LNCAP (cell line): ENCODE data around the gene WNT7A.

Experiments
- TF ChIP-seq, protein P1 (sequence below): fragments of 450-650 bp; IDR thresholded peaks from 2 replicates; pipeline ENCODE4 v1.5.1; 2017; ENCODE audit warnings: mild to moderate bottlenecking

Gene WNT7A

GRCh38 chr3:13818919-13819318 is 61.0 kb downstream of the WNT7A start:
- TF ChIP-seq, protein P1, sequence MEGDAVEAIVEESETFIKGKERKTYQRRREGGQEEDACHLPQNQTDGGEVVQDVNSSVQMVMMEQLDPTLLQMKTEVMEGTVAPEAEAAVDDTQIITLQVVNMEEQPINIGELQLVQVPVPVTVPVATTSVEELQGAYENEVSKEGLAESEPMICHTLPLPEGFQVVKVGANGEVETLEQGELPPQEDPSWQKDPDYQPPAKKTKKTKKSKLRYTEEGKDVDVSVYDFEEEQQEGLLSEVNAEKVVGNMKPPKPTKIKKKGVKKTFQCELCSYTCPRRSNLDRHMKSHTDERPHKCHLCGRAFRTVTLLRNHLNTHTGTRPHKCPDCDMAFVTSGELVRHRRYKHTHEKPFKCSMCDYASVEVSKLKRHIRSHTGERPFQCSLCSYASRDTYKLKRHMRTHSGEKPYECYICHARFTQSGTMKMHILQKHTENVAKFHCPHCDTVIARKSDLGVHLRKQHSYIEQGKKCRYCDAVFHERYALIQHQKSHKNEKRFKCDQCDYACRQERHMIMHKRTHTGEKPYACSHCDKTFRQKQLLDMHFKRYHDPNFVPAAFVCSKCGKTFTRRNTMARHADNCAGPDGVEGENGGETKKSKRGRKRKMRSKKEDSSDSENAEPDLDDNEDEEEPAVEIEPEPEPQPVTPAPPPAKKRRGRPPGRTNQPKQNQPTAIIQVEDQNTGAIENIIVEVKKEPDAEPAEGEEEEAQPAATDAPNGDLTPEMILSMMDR, result no peak

DNA sequence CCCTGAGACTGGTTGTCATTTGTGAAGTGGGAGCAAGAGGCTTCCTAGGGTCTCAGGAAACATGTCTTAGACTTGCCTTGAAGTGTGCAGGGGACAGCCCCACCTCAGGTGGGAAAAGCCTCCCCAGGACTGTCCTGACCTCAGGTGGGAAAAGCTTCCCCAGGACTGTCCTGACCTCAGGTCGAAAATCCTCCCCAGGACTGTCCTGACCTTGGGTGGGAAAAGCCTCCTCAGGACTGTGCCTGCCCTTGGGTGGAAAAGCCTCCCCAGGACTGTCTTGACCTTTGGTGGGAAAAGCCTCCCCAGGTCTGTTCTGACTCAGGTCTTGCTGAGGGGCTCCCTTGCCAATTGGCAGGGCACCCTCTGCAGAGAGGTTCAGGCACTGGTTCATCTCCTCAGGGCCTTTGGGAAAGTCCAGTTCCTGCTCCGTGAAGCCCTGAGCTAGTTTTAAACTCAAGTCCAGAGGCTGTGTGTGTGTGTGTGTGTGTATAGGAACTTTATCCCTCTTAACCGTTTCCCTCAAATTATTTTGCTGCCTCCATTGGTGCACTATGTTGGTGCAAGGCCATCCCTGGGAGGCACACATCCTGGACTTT is 64.7 kb downstream of the WNT7A start:
- TF ChIP-seq, protein P1, result no peak

DNA sequence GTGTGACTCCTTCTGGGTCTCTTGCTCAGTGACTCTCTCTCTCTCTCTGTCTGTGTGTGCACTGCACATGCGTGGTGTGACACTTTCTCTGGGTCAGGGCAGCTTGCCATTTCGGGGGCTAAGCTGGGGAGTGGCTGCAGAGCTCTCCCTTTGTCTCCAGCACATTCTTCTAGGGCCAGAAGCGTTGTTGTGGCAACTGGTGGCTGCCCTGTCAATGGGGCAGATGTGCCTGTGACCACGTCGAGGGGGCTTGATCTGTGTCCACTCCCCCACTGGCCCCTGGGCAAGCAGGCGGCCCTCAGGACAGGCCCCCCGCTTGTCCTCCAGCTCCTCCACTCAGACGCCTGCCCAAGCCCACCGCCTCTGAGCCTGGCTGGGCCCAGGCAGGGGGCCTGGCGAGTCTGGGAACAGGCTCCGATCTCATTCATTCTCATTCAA is 67.8 kb downstream of the WNT7A start:
- TF ChIP-seq, protein P1, result no peak

- TF ChIP-seq, protein P1, result no peak
These were observed 68.3 kb downstream of the WNT7A start for GRCh38 chr3:13811614-13812013.

GRCh38 chr3:13808550-13808949 is 71.3 kb downstream of the WNT7A start:
- TF ChIP-seq, protein P1, result no peak

DNA sequence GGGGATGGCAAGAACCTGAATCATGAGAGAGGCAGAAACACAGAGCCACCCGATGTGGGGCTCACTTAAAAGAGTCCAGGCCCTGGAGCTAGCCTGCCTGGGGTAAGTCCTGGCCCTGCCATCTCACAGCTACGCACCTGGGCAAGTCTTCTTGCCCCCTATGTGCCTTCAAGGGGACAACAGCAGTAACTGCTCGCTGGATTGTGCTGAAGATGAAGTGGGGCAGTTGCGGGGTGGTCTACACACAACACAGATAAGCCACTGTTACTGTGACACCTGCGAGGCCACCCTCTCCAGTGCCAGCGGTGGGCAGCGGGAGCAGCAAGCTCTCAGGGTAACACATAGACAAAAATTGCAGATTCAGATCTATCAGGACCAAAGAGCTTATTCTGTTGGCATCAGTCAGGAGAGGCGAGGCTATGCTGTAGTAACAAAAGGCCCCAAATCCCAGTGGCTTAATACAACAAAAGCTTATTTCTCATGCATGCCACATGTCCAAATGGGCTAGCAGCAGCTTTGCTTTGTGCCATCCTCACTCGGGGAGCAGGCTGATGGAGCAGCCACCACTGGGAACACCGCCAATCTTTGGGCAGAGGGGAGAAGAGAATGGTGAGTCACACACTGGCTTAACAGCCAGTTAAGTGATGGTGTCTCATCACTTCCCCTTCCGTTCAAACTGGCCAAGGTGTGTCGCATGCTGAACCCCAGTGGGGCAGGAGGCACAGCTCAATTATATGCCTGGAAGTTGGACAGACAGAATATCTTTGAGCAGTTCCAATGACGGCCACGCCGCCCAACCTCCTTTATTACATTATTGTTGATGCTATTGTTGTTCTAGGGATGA is 78.3 kb downstream of the WNT7A start:
- TF ChIP-seq, protein P1, result no peak

- TF ChIP-seq, protein P1, result no peak
These were observed 79.8 kb downstream of the WNT7A start for GRCh38 chr3:13800064-13800463.
